Kidney (tissue), 14 donors: ENCODE measurements around the gene PSMB10. TPM values are rescaled to one million over a fixed set of nuclear protein-coding genes. Genes with fewer than 3 reads are reported as not detected.

Source experiments
- DNase-seq, 5 donors: peaks; one replicate each; pipeline ENCODE4 v3.0.0-alpha.2; 2013 to 2020
- FAIRE-seq: peaks from 2 replicates; lab custom pipeline; 2012; peaks lifted over from hg19 to GRCh38; lab: Jason Lieb, UNC
- H3K27ac ChIP-seq, 2 donors: one replicate each; pipeline ENCODE4 v1.7.0; 2013; ENCODE audit warnings: low read depth in 2 of 2, low read length in 2 of 2, inconsistent platforms in 1 of 2
- H3K27me3 ChIP-seq: one replicate; pipeline ENCODE4 v1.7.1; 2013; ENCODE audit warnings: low read length, inconsistent platforms; ENCODE audit not compliant: control insufficient read depth, insufficient read depth
- H3K36me3 ChIP-seq, 3 donors: one replicate each; pipeline versions ENCODE4 v1.7.0 to v1.7.1; 2013; ENCODE audit warnings: low read length in 3 of 3, control low read depth in 1 of 3, inconsistent platforms in 1 of 3; ENCODE audit not compliant: insufficient read depth in 3 of 3, control insufficient read depth in 2 of 3
- H3K4me1 ChIP-seq, 3 donors: one replicate each; pipeline versions ENCODE4 v1.7.0 to v1.7.1; 2013; ENCODE audit warnings: low read length in 3 of 3, inconsistent platforms in 1 of 3, low read depth in 1 of 3; ENCODE audit not compliant: control insufficient read depth in 2 of 3, insufficient read depth in 2 of 3
- H3K4me3 ChIP-seq, 3 donors: one replicate each; pipeline versions ENCODE4 v1.7.0 to v1.8.1; 2013; ENCODE audit warnings: low read length in 3 of 3, control low read depth in 1 of 3, inconsistent platforms in 1 of 3
- H3K9ac ChIP-seq, 3 donors: one replicate each; pipeline versions ENCODE4 v1.7.0 to v1.7.1; 2013; ENCODE audit warnings: low read length in 3 of 3, control low read depth in 1 of 3, inconsistent platforms in 1 of 3
- H3K9me3 ChIP-seq, 3 donors: one replicate each; pipeline versions ENCODE4 v1.7.0 to v1.7.1; 2013; ENCODE audit warnings: low read length in 3 of 3, control low read depth in 1 of 3, inconsistent platforms in 1 of 3; ENCODE audit not compliant: control insufficient read depth in 2 of 3, insufficient read depth in 1 of 3
- intact Hi-C: fragments of 100-400 bp; cut with DNase I; formaldehyde crosslinking; loops from one replicate; pipeline ENCODE4 v1.11.1; 2022
- polyA plus RNA-seq: library from polyadenylated mRNA; stranded (reverse); fragments of 350-450 nt; fragmentation: Illumina TruSeq; extraction: RNeasy Lipid Tissue Mini Kit (QIAGEN cat#74804); gene quantifications from one replicate; pipeline ENCODE4 v1.2.3, GENCODE V29; 2014; ENCODE audit warnings: low read depth, low replicate concordance; ENCODE audit not compliant: insufficient read depth
- total RNA-seq: library from RNA; stranded (reverse); fragmentation: NEBNext Ultra II Directional; extraction: Animal tissue kit (Norgen Biotek cat#: 25700); gene quantifications from one replicate; pipeline ENCODE4 v1.2.1, GENCODE V29; 2021
- TF ChIP-seq, protein P1 (sequence below): IDR thresholded peaks from 3 replicates; pipeline ENCODE4 v1.5.1; 2012; ENCODE audit warnings: mild to moderate bottlenecking, moderate library complexity, borderline replicate concordance; ENCODE audit not compliant: insufficient read depth; ENCODE audit errors: extremely low read depth
- donor health status: control.
- donor health status: control.
- donor health status: control.
- donor health status: control.
- donor health status: control.
- donor health status: DM: yes; HTN: yes; CAD: no.
- donor health status: Normal renal cell carcinoma (clear cell type).

Gene PSMB10
- total and polyA plus RNA-seq, 2 donors from 2014 or later = 76.4 to 78.6 TPM

DNA sequence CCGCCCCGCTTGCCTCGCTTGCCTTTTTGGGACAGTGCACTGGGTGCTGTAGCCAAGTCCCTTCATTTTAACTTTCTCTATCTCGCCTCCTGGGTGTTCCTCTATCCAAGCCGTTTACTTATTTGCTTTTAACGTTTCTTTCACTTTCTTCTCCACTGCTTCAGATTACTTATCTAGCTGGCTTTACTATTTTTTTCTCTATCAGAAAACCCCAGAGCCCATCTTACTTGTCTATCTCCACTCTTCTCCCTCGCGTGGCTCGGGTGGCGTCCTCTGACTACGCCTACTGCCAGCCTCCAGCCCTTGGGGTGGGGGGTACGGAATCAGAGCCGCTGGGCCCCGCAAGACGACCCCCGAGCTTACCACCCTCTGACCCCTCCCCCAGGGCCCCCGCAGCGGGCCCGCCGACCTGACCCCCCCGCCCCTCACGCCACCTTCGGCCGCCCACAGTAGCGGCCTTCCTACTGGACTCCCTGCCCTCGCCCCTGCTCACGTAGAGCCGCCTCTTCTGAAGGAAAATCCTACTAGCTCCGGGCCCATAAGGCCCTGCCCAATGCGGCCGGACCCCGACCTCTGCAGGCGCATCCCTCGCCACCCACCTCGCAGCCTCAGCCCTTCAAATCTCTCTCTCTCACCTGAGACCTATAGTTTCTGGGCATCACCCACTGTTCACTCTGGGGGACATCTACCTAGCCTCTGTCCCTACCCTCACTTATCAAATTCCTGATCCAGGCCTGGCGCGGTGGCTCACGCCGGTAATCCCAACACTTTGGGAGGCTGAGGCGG, 32.8 kb upstream of the PSMB10 start:
- TF ChIP-seq, protein P1, sequence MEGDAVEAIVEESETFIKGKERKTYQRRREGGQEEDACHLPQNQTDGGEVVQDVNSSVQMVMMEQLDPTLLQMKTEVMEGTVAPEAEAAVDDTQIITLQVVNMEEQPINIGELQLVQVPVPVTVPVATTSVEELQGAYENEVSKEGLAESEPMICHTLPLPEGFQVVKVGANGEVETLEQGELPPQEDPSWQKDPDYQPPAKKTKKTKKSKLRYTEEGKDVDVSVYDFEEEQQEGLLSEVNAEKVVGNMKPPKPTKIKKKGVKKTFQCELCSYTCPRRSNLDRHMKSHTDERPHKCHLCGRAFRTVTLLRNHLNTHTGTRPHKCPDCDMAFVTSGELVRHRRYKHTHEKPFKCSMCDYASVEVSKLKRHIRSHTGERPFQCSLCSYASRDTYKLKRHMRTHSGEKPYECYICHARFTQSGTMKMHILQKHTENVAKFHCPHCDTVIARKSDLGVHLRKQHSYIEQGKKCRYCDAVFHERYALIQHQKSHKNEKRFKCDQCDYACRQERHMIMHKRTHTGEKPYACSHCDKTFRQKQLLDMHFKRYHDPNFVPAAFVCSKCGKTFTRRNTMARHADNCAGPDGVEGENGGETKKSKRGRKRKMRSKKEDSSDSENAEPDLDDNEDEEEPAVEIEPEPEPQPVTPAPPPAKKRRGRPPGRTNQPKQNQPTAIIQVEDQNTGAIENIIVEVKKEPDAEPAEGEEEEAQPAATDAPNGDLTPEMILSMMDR = no peak
- Histone ChIP-seq H3K9me3 (no peaks in the 10 kb centered on the region), H3K27ac (peak overlapping the region; percentile 59 to 83), H3K27me3 (no peaks in the 10 kb centered on the region), H3K4me1 (peaks cover 0 to 21% (median 7%) of the 10 kb centered on the region in 3 donors), H3K36me3 (no peaks in the 10 kb centered on the region), H3K4me3 (peak overlapping the region; percentile 58 to 93 (median 68)), H3K9ac (peak overlapping the region; percentile 0 to 81 (median 1))
- DNase-seq (peak in 4 of 5 donors; percentile 29 to 82 (median 57)), FAIRE-seq (no peak)
- intact Hi-C loops = no loop called here

DNA sequence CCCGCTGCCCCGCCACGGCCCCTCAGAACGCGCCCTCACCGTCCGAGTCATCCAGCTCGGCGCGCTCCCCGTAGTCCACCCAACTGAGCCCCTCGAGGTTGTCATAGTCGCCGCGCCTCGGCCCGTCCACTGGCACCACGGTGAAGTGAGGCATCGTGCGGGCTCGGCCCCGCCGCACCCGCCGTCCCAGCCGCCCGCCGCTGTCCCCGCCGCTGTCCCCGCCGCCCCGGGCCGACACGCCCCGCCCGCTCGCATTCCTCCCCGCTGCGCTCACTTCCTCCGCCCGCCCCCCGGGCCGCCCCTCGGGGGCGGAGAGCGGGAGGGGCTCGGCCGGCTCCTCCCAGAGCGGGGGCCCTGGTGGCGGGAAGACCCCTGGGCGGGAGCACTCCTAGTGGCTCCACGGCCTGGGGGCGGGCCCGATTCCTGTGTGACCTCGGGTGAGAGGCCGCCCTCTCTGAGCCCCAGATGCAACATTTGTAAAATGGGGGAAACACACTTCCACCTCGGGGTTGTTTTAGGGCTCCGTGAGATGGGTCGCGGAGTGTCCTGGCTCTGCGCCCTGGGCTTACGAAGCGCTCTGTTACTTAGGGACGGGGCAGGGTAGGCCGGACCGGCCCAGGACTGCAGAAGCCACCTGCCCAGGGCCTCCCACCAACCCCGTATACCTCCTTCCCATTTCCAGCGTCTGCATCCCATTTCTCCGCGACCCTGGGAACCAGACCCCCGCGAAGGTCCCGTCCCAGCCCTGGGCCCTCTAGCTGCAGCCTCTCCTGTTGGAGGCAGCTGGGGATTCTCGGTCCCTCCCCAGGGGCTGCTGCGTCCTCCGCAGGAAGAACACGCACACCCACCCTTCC, 32.0 kb upstream of the PSMB10 start, which contains the start of gene SLC12A4:
SLC12A4 (minus strand) TSS at position 238 of the 854 bp plus-strand sequence; CDS start at position 154, 84 bp downstream.
- TF ChIP-seq, protein P1 = no peak
- intact Hi-C loops = no loop called here
- Histone ChIP-seq H3K36me3 (no peaks in the 10 kb centered on the region), H3K4me1 (peaks cover 0 to 22% (median 7%) of the 10 kb centered on the region in 3 donors), H3K4me3 (peak within 1 kb of the TSS; percentile 70 to 93 (median 75)), H3K27ac (peak within 1 kb of the TSS; percentile 93 to 95), H3K9me3 (no peaks in the 10 kb centered on the region), H3K27me3 (no peaks in the 10 kb centered on the region), H3K9ac (peak within 1 kb of the TSS; percentile 4 to 98 (median 64))
- FAIRE-seq = no peak
- peak; percentile 90 to 98 (median 94) for DNase-seq

DNA sequence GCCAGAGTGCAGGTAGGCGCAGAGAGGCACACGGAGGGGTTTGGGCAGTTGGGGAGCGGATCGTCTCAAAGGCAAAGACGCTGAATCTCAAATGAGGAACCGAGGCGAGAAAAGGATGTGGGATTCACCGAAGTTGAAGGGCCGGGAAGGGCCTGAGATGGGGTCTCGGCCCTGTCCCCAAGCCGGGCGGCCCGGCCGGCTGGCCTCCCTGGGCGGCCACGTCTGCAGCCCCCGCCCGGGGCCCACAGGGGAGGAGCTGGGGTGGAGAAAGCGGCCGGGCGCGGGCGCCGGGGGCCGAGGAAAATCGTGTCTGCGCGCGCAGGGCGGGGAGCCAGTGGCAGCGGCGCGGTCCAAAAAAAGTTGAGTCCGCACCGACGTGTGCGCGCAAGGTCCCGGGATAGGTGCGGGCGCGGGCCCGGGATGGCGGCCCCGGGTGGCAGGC, 31.3 kb upstream of the PSMB10 start:
- Histone ChIP-seq H3K4me1 (peaks cover 0 to 22% (median 7%) of the 10 kb centered on the region in 3 donors), H3K27ac (peak overlapping the region; percentile 93 to 95), H3K9ac (peak overlapping the region; percentile 4 to 98 (median 64)), H3K27me3 (no peaks in the 10 kb centered on the region), H3K9me3 (no peaks in the 10 kb centered on the region), H3K36me3 (peaks cover 0 to 2% (median 0%) of the 10 kb centered on the region in 3 donors), H3K4me3 (peak overlapping the region; percentile 70 to 93 (median 75))
- FAIRE-seq (no peak), DNase-seq (peak; percentile 31 to 86 (median 73))
- TF ChIP-seq, protein P1 = no peak
- intact Hi-C loops = no loop called here
